Esophagus squamous epithelium (tissue), 4 donors: ENCODE measurements around the gene CCL4L2.

Source experiments
- POLR2A ChIP-seq, 4 donors: fragments of 450-650 bp; IDR thresholded peaks; one replicate each; pipeline ENCODE4 v1.6.1; 2017; ENCODE audit warnings: antibody characterized with exemption in 4 of 4, mild to moderate bottlenecking in 4 of 4, moderate library complexity in 3 of 4
- TF ChIP-seq, protein P1 (sequence below), 6 experiments: fragments of 450-650 bp in 4 of 6; fragments of 200-600 bp in 2 of 6; sonication (generic) in 2 of 6; IDR thresholded peaks; one replicate each; pipeline ENCODE4 v1.5.1; 2016 to 2019; ENCODE audit warnings: antibody characterized with exemption in 6 of 6, mild to moderate bottlenecking in 4 of 6, moderate library complexity in 4 of 6

DNA sequence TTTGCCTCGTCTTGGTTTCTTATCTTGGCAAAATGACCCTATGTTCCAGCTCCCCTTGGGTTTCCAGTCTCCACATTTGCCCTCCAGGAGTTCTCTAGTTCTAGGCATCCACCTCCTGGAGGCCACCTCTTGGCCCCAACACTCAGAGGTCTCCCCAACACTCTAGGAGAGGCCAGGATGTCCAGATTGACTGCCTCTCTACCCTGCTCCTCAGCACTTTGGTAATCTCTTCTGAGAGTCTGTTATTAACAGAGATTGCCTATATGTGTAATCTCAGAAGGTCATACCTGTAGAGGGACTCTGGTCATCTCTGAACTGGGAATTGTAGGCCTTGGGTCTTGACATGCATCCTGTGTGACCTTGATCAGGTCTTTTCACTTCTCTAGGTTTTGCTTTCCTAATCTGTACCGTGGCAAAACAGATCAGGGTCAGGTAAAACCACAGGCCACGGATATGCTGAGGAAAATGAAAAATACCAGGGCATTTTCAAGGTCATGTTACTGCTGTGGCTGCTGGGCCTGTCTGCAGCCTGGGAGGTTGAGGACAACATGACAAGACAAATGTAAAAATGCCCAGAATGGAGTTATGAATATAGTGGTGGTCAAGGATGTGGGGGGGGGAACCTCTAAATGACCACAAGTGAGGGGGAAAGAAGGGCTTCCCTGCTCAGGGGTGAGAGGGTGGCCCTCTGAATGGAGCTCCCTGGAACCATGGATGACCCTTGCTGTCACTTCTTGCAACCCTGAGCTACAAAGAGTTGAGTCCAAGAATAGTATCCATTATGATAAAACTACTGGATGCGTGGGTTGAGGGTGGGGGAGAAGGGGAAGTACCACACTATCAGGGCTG lies 5.0 kb upstream of the CCL4L2 start:
- TF ChIP-seq, protein P1, sequence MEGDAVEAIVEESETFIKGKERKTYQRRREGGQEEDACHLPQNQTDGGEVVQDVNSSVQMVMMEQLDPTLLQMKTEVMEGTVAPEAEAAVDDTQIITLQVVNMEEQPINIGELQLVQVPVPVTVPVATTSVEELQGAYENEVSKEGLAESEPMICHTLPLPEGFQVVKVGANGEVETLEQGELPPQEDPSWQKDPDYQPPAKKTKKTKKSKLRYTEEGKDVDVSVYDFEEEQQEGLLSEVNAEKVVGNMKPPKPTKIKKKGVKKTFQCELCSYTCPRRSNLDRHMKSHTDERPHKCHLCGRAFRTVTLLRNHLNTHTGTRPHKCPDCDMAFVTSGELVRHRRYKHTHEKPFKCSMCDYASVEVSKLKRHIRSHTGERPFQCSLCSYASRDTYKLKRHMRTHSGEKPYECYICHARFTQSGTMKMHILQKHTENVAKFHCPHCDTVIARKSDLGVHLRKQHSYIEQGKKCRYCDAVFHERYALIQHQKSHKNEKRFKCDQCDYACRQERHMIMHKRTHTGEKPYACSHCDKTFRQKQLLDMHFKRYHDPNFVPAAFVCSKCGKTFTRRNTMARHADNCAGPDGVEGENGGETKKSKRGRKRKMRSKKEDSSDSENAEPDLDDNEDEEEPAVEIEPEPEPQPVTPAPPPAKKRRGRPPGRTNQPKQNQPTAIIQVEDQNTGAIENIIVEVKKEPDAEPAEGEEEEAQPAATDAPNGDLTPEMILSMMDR (IDR thresholded peaks at IDR 0.05), result no peak
- TF ChIP-seq POLR2A (IDR thresholded peaks at IDR 0.05), result no peak
